ENCODE measurements around the gene MRPS10.

GRCh38 chr6:42199106-42199981 lies 18.3 kb downstream of the MRPS10 start:
- TF ChIP-seq EZH2phosphoT487 (IDR thresholded peaks at IDR 0.05; ENCODE audit: borderline replicate concordance, low read depth) (no peak), FOXM1 (IDR thresholded peaks at IDR 0.05; ENCODE audit: low read depth) (no peak), GABPA (IDR thresholded peaks at IDR 0.05; ENCODE audit: low read depth) (no peak), NFIC (IDR thresholded peaks at IDR 0.05; ENCODE audit: borderline replicate concordance) (peak; percentile 90), CTCF (IDR thresholded peaks at IDR 0.05) (no peak), EP300 (IDR thresholded peaks at IDR 0.05; ENCODE audit: borderline replicate concordance in 1 of 2, low read depth in 1 of 2, low read length in 1 of 2) (peak in 1 of 2 experiments; percentile 59; a peak in 1 of 4 replicates), YY1 (IDR thresholded peaks at IDR 0.05; ENCODE audit: low read depth) (peak; percentile 49; the same call in 1 of the 2 replicates), TCF12 (IDR thresholded peaks at IDR 0.05) (peak; percentile 85), REST (IDR thresholded peaks at IDR 0.05; ENCODE audit: low read depth, low read length) (no peak), IRF3 (IDR thresholded peaks at IDR 0.05; ENCODE audit: low read depth, low read length) (no peak)

Measured in SK-N-SH (cell line).